Uterus (tissue), 2 donors: ENCODE measurements around the gene SLC7A7.
"Not testable (repeated sequence)": the region's sequence is repeated elsewhere in the genome, so short reads cannot be mapped to it uniquely, and the experiment has no call there.

ENCODE experiments used
- POLR2A ChIP-seq, 2 donors: fragments of 450-650 bp; IDR thresholded peaks; one replicate each; pipeline ENCODE4 v1.6.1; 2016; ENCODE audit warnings: antibody characterized with exemption in 2 of 2, mild to moderate bottlenecking in 1 of 2, moderate library complexity in 1 of 2
- TF ChIP-seq, protein P1 (sequence below), 4 experiments: fragments of 200-600 bp in 2 of 4; fragments of 450-650 bp in 2 of 4; sonication (generic) in 2 of 4; IDR thresholded peaks; one replicate each; pipeline ENCODE4 v1.5.1; 2016 to 2019; ENCODE audit warnings: antibody characterized with exemption in 4 of 4, mild to moderate bottlenecking in 2 of 4, moderate library complexity in 1 of 4

DNA sequence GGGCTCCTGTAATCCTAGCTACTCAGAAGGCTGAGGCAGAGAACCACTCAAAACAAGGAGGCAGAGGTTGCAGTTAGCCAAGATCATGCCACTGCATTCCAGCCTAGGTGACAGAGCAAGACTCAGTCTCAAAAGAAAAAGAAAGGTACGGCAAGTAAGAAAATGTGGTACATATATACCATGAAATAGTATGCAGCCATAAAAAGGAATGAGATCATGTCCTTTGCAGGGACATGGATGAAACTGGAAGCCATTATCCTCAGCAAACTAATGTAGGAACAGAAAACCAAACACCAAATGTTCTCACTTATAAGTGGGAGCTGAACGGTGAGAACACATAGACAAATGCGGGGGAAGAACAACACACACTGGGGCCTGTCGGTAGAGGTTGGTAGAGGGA, 10.0 kb downstream of the SLC7A7 start:
- not testable (repeated sequence) for TF ChIP-seq POLR2A (IDR thresholded peaks at IDR 0.05)
- TF ChIP-seq, protein P1, sequence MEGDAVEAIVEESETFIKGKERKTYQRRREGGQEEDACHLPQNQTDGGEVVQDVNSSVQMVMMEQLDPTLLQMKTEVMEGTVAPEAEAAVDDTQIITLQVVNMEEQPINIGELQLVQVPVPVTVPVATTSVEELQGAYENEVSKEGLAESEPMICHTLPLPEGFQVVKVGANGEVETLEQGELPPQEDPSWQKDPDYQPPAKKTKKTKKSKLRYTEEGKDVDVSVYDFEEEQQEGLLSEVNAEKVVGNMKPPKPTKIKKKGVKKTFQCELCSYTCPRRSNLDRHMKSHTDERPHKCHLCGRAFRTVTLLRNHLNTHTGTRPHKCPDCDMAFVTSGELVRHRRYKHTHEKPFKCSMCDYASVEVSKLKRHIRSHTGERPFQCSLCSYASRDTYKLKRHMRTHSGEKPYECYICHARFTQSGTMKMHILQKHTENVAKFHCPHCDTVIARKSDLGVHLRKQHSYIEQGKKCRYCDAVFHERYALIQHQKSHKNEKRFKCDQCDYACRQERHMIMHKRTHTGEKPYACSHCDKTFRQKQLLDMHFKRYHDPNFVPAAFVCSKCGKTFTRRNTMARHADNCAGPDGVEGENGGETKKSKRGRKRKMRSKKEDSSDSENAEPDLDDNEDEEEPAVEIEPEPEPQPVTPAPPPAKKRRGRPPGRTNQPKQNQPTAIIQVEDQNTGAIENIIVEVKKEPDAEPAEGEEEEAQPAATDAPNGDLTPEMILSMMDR (IDR thresholded peaks at IDR 0.05): not testable (repeated sequence)
